Fibroblast of lung (primary cell): ENCODE measurements around the gene PKN1. TPM values are rescaled to one million over a fixed set of nuclear protein-coding genes. Genes with fewer than 3 reads are reported as not detected.
"Not testable (repeated sequence)": the region's sequence is repeated elsewhere in the genome, so short reads cannot be mapped to it uniquely, and the experiment has no call there.

ENCODE experiments used
- DNase-seq, 2 donors: peaks; one replicate each; pipeline versions ENCODE4 v3.0.0 to v3.0.0-alpha.2; 2010; ENCODE audit warnings: low read depth in 2 of 2
- H2AFZ ChIP-seq: 2 replicates; pipeline ENCODE4 v1.5.1; 2012; ENCODE audit warnings: low read length, control low read depth, inconsistent platforms
- H3K27ac ChIP-seq: 2 replicates; pipeline ENCODE4 v1.5.1; 2011; ENCODE audit warnings: low read length, control low read depth; ENCODE audit not compliant: insufficient read depth
- H3K27me3 ChIP-seq: 2 replicates; pipeline ENCODE4 v1.5.1; 2011; ENCODE audit warnings: mild to moderate bottlenecking, low read length; ENCODE audit not compliant: control insufficient read depth, insufficient read depth
- H3K36me3 ChIP-seq: 2 replicates; pipeline ENCODE4 v1.5.1; 2011; ENCODE audit warnings: low read length; ENCODE audit not compliant: control insufficient read depth, insufficient read depth
- H3K4me1 ChIP-seq: 2 replicates; pipeline ENCODE4 v1.5.1; 2011; ENCODE audit warnings: low read length; ENCODE audit not compliant: control insufficient read depth, insufficient read depth; ENCODE audit errors: extremely low read depth
- H3K4me2 ChIP-seq: 2 replicates; pipeline ENCODE4 v1.5.1; 2011; ENCODE audit warnings: low read length, control low read depth; ENCODE audit not compliant: insufficient read depth; ENCODE audit errors: extremely low read depth
- H3K4me3 ChIP-seq, 4 experiments: fragments of 200-600 bp in 1 of 4; sonication (generic) in 1 of 4; replicated peaks in 1 of 4; 2 replicates each; pipeline ENCODE4 v1.5.1; 2011 to 2016; ENCODE audit warnings: low read length in 4 of 4, low read depth in 3 of 4, mild to moderate bottlenecking in 3 of 4, control low read depth in 2 of 4, inconsistent platforms in 1 of 4, mixed read lengths in 1 of 4; ENCODE audit not compliant: insufficient read depth in 1 of 4; ENCODE audit errors: control extremely low read depth in 1 of 4
- H3K79me2 ChIP-seq: 2 replicates; pipeline ENCODE4 v1.5.1; 2012; ENCODE audit warnings: mild to moderate bottlenecking, low read length, inconsistent platforms; ENCODE audit not compliant: control insufficient read depth, insufficient read depth
- H3K9ac ChIP-seq: 2 replicates; pipeline ENCODE4 v1.5.1; 2011; ENCODE audit warnings: mild to moderate bottlenecking, low read length, control low read depth; ENCODE audit not compliant: insufficient read depth
- H3K9me3 ChIP-seq: 2 replicates; pipeline ENCODE4 v1.5.1; 2012; ENCODE audit warnings: low read depth, low read length; ENCODE audit not compliant: control insufficient read depth, insufficient read depth
- H4K20me1 ChIP-seq: 2 replicates; pipeline ENCODE4 v1.5.1; 2011; ENCODE audit warnings: low read length; ENCODE audit not compliant: control insufficient read depth, insufficient read depth; ENCODE audit errors: extremely low read depth
- EZH2 ChIP-seq: IDR thresholded peaks from 2 replicates; pipeline ENCODE4 v1.5.1; 2012; ENCODE audit warnings: low read length, control low read depth, mild to moderate bottlenecking; ENCODE audit errors: missing control alignments
- polyA plus RNA-seq, 2 donors: library from polyadenylated mRNA; depleted of rRNA in 1 of 2; stranded (reverse) in 1 of 2; unstranded in 1 of 2; fragments of >200 nt; gene quantifications; 2 replicates each; pipeline ENCODE4 v1.2.1, GENCODE V29; 2011 to 2012; ENCODE audit warnings: missing spikeins in 1 of 2
- total RNA-seq: library from RNA; depleted of rRNA; stranded (reverse); fragments of >200 nt; gene quantifications from 2 replicates; pipeline ENCODE4 v1.2.1, GENCODE V29; 2014
- TF ChIP-seq, protein P1 (sequence below), 2 donors: IDR thresholded peaks in 1 of 2; conservative IDR thresholded peaks in 1 of 2; 1 replicate in 1 of 2; 2 replicates in 1 of 2; pipeline ENCODE4 v1.5.1; 2011 to 2012; ENCODE audit warnings: low read length in 2 of 2, control low read depth in 1 of 2, inconsistent platforms in 1 of 2, low read depth in 1 of 2, mild to moderate bottlenecking in 1 of 2

Gene PKN1
- total and polyA plus RNA-seq, 2 donors (not counting 1 experiment from before 2014, with no cell fraction given) = 43.2 to 141 TPM

DNA sequence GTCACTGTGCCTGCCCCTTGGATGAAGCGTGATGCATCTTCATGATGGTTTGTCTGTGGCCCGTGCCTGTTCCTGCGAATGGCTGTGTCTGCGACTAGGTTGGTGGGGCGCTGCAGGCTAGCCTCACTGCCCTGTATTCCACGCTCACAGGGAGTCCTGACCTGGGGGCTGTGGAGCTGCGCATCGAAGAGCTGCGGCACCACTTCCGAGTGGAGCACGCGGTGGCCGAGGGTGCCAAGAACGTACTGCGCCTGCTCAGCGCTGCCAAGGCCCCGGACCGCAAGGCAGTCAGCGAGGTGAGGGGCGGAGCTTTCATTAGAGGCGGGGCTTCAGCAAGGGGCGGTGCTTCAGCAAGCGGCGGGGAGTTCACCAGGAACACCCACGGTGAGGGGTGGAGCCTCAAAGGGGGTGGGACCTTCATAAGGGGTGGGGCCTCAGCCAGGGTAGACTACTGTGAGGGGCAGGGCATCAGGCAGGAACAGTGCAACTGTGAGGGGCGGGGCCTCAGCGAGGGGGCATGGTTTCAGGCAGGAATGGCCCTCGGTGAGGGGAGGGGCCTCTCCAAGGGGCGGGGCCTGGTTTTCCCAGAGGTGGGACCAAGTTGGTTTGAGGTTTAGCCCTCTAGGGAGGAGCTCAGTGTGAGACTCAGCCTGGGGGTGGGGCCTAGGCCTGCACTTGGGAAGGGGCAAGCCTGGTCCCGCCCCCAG lies 17.2 kb downstream of the PKN1 start:
- H2AFZ ChIP-seq = no peak overlapping the region
- no peak overlapping the region for H3K27ac ChIP-seq
- TF ChIP-seq, protein P1, sequence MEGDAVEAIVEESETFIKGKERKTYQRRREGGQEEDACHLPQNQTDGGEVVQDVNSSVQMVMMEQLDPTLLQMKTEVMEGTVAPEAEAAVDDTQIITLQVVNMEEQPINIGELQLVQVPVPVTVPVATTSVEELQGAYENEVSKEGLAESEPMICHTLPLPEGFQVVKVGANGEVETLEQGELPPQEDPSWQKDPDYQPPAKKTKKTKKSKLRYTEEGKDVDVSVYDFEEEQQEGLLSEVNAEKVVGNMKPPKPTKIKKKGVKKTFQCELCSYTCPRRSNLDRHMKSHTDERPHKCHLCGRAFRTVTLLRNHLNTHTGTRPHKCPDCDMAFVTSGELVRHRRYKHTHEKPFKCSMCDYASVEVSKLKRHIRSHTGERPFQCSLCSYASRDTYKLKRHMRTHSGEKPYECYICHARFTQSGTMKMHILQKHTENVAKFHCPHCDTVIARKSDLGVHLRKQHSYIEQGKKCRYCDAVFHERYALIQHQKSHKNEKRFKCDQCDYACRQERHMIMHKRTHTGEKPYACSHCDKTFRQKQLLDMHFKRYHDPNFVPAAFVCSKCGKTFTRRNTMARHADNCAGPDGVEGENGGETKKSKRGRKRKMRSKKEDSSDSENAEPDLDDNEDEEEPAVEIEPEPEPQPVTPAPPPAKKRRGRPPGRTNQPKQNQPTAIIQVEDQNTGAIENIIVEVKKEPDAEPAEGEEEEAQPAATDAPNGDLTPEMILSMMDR (conservative IDR thresholded peaks at IDR 0.05 in 1 of 2, IDR thresholded peaks at IDR 0.05 in 1 of 2; ENCODE audit: low read depth in 1 of 2, low read length in 2 of 2) = no peak
- no peak for TF ChIP-seq EZH2
- no peak overlapping the region for H3K4me2 ChIP-seq
- DNase-seq = no peak
- H4K20me1 ChIP-seq = no peaks in the 10 kb centered on the region
- no peaks in the 10 kb centered on the region for H3K27me3 ChIP-seq
- H3K9ac ChIP-seq = no peak overlapping the region
- H3K9me3 ChIP-seq = no peaks in the 10 kb centered on the region
- no peak overlapping the region for H3K4me3 ChIP-seq
- peaks cover 21% of the 10 kb centered on the region for H3K36me3 ChIP-seq
- no peaks in the 10 kb centered on the region for H3K4me1 ChIP-seq
- H3K79me2 ChIP-seq = no peaks in the 10 kb centered on the region

GRCh38 chr19:14450876-14451275 lies 17.8 kb downstream of the PKN1 start:
- no peak overlapping the region for H2AFZ ChIP-seq
- H3K79me2 ChIP-seq = no peaks in the 10 kb centered on the region
- peaks cover 21% of the 10 kb centered on the region for H3K36me3 ChIP-seq
- H3K9ac ChIP-seq = no peak overlapping the region
- H3K4me2 ChIP-seq = no peak overlapping the region
- H3K9me3 ChIP-seq = no peaks in the 10 kb centered on the region
- H3K27me3 ChIP-seq = no peaks in the 10 kb centered on the region
- no peaks in the 10 kb centered on the region for H3K4me1 ChIP-seq
- TF ChIP-seq, protein P1 (conservative IDR thresholded peaks at IDR 0.05 in 1 of 2, IDR thresholded peaks at IDR 0.05 in 1 of 2; ENCODE audit: low read depth in 1 of 2, low read length in 2 of 2) = no peak
- no peak for TF ChIP-seq EZH2
- H3K27ac ChIP-seq = no peak overlapping the region
- no peaks in the 10 kb centered on the region for H4K20me1 ChIP-seq
- H3K4me3 ChIP-seq = no peak overlapping the region
- DNase-seq = no peak

- not testable (repeated sequence) for H3K4me3 ChIP-seq, H3K4me1 ChIP-seq, H4K20me1 ChIP-seq, H3K79me2 ChIP-seq, H3K9me3 ChIP-seq, H3K9ac ChIP-seq, DNase-seq, H3K4me2 ChIP-seq, H3K27me3 ChIP-seq, H2AFZ ChIP-seq, H3K27ac ChIP-seq
- H3K36me3 ChIP-seq = peaks cover 15% of the 10 kb centered on the region
These were observed 19.2 kb downstream of the PKN1 start for GRCh38 chr19:14452303-14452702.
